NCI-H2227 treated with DMSO at 0.1 percent for 48 hours (cell line): ENCODE measurements around the gene GNAQ.
"Not testable (repeated sequence)": the region's sequence is repeated elsewhere in the genome, so short reads cannot be mapped to it uniquely, and the experiment has no call there.

Experiments
- DNase-seq: peaks from one replicate; lab custom pipeline; 2025; lab: John Stamatoyannopoulos, UW

GNAQ gene

DNA sequence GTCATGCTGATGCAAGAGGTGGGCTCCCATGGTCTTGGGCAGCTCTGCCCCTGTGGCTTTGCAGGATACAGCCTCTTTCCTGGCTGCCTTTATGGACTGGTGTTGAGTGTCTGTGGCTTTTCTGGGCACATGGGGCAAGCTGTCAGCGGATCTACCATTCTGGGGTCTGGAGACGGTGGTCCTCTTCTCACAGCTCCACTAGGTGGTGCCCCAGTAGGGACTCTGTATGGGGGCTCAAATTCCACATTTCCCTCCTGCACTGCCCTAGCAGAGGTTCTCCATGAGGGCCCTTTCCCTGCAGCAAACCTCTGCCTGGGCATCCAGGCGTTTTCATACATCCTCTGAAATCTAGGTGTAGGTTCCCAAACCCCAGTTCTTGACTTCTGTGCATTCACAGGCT is 340.9 kb downstream of the GNAQ start:
- not testable (repeated sequence) for DNase-seq

DNA sequence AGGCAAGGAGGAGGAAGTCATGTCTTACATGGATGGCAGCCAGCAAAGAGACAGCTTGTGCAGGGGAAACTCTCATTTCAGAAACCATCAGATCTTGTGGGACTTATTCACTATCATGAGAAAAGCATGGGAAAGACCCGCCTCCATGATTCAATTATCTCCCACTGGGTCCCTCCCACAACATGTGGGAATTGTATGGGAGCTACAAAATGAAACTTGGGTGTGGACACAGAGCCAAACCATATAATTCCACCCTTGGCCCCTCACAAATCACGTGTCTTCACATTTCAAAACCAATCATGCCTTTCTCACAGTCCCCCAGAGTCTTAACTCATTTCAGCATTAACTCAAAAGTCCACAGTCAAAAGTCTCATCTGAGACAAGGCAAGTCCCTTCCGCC is 341.5 kb downstream of the GNAQ start:
- not testable (repeated sequence) for DNase-seq

DNA sequence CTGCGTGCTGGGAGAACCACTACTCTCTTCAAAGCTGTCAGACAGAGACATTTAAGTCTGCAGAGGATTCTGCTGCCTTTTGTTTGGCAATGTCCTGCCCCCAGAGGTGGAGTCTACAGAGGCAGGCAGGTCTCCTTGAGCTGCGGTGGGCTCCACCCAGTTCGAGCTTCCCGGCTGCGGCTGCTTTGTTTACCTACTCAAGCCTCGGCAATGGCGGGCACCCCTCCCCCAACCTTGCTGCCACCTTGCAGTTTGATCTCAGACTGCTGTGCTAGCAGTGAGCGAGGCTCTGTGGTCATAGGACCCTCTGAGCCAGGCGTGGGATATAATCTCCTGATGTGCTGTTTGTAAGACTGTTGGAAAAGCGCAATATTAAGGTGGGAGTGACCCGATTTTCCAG is 343.9 kb downstream of the GNAQ start:
- not testable (repeated sequence) for DNase-seq

DNA sequence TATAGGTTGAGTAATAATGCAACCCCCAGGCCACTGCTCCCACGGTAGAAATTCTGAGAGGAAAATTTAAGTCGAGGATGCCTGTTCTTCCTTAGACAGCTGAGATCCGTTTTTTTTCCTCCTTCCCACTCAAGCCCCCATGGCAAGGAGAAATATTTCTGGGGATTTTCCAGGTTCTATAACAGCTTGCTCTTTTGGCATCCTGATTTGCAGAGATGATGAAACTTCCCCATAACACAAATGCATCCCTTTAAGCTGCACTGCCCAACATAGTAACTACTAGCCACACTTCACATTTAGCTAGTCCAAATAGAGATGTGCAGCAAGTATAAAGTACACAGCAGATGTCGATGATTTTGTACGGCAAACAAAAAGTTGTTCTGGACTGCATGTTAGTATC is 351.0 kb downstream of the GNAQ start:
- no peak for DNase-seq

DNA sequence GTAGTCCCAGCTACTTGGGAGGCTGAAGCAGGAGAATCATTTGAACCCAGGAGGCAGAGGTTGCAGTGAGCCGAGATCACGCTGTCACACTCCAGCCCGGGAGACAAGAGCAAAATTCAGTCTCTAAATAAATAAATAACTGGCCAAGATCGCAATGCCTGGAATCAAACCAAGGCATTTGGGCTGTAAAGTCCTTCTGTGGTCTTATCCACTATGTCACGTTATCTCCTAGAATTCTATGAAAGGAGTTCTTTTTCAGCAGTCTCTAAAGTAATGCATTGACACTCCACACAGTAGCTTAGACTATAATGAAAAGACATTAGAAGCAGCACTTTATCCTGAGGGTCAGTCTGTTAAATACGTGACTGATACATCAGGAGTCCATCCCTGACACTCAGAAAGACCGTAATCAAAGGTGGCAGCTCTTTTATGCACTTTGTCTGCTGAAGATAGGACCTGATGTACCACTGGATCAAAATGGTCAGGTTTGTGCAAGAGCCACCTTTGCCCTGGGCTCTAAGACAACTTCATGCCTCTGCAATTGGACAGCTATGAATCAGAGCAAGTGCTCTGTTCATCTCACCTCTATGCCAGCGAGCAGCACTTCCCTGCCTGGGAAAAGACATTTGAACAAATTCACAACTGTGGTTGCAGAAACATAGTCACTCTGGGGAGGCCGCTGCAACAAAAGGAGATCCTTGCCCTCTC is 351.8 kb downstream of the GNAQ start:
- DNase-seq = no peak

DNA sequence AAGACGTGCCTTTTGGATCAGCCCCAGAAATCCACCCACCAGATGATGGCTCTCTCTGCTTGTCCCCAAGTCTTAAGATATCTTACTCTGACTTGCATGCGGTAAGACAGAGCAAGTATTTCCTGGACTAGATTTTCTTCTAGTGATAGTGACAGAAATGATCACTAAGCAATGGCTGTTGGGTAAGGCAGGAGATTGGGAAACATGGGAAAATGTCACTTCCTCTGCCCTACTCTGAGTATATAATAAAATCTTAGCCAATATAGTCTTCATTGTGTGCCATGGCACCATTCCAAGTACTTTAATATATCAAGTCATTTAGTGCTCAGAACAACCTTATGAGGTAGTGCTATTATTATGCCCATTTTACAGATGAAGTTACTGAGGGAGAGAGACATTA is 352.5 kb downstream of the GNAQ start:
- no peak for DNase-seq

DNA sequence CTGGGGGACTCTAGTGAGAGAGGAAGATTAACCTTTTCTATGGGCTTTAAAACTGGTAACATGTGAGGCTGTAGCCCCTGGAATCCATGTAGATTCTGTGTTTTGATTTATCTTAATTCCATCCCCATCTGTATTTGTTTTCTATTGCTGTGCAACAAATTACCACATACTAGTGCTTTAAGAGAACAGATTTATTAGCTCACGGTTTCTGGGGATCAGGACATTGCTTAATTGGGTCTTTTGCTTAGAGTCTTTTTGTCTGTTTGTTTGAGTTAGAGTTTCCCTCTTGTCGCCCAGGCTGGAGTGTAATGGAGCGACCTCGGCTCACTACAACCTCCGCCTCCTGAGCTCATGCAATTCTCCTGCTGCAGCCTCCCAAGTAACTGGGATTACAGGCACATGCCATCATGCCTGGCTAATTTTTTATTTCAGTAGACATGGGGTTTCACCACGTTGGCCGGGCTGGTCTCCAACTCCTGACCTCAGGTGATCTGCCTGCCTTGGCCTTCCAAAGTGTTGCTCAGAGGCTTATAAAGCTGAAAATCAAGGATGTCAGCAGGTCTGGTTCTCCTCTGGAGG is 353.6 kb downstream of the GNAQ start:
- DNase-seq = no peak

DNA sequence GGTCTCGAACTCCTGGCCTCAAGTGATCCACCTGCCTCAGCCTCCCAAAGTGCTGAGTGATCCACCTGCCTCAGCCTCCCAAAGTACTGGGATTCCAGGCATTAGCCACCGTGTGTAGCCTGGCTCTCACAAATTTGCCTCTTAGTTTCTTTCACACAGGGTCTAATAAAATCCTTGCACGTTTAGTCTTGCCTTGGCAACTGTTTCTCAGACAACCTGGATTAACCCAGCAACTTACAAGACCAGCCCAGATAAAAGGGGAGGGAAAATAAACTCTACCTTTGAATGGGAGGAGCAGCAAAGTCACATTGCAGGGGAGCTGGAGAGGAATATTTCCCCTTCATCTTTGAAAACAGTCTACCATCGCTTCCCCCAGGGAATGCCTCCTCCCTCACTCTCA is 354.2 kb downstream of the GNAQ start:
- no peak for DNase-seq

DNA sequence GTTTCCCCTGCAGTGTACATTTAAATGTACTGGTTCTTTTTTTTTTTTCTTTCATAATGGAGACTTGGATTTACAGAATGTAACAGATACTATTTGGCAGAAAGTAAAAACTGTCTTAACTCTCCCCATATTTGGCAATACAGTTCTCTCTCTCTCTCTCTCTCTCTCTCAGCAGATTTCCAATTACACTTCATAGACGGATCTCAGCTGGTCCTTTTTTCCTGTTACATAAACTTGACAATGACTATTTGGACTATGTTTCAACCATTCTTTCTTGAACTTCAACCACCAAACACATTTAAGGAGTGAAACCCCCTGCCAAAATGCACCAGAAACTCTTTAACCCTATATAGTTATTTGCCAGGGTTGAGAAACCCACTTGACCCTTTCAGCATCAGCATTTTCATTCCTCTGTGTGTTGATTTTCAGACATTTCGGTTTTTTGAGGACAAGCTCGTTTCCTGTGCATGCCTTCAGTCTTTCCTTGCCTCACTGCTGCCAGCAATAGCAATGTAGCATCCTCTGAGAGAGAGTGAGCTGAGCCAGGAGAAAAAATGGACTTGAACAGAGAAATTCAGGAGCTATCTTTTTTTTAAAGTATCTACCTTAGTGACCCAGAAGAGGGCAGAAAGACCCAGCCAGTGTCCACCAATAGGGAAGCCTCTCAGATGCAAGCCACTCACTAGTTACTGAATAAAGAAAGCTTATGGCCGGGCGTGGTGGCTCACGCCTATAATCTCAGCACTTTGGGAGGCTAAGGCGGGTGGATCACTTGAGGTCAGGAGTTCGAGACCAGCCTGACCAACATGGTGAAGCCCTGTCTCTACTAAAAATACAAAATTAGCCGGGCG is 357.4 kb downstream of the GNAQ start:
- no peak for DNase-seq

DNA sequence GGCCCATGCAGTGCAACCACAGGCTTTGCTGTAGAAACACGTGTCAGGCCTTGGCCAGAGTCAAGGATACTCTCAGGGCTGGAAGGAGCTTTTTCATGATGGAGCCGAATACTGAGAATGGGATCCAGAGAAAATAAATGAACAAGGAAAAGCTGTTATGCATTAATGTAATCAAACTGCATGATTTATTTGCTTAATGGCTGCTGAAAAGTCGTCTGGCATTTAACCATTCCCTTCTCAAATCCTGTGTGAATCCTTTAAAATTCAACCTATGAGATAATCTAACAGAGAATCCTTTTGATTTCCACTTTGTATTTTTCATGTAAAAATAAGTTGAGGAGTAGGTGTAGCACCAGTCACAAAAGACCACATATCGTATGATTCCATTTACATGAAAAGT is 359.4 kb downstream of the GNAQ start:
- no peak for DNase-seq

DNA sequence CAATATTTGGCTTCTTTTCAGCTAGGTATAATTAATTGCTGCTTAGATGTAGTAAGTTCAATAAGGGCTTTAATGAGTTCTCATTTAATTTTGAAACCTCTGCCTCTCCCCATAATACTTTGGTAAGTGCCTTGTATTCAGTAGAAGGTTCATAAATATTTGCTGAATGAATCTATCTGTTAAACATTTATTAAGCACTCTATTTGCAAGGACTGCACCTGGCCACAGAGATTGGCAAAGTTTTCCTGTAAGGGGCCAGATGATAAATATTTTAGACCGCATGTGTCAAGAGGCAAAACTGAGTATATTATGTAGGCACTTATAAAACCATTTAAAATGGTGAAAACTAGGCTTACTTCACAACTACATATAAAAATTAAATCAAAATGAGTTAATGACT is 364.5 kb downstream of the GNAQ start:
- DNase-seq = no peak
